HG03354 (cell line): ENCODE results near the gene HEATR3.

ENCODE experiments used
- ATAC-seq: cut with Tn5 transposase; IDR thresholded peaks from one replicate; pipeline ENCODE4 v1.9.1; 2021; ENCODE audit warnings: mild to moderate bottlenecking; ENCODE audit not compliant: unreplicated experiment, poor library complexity, severe bottlenecking

Gene HEATR3

DNA sequence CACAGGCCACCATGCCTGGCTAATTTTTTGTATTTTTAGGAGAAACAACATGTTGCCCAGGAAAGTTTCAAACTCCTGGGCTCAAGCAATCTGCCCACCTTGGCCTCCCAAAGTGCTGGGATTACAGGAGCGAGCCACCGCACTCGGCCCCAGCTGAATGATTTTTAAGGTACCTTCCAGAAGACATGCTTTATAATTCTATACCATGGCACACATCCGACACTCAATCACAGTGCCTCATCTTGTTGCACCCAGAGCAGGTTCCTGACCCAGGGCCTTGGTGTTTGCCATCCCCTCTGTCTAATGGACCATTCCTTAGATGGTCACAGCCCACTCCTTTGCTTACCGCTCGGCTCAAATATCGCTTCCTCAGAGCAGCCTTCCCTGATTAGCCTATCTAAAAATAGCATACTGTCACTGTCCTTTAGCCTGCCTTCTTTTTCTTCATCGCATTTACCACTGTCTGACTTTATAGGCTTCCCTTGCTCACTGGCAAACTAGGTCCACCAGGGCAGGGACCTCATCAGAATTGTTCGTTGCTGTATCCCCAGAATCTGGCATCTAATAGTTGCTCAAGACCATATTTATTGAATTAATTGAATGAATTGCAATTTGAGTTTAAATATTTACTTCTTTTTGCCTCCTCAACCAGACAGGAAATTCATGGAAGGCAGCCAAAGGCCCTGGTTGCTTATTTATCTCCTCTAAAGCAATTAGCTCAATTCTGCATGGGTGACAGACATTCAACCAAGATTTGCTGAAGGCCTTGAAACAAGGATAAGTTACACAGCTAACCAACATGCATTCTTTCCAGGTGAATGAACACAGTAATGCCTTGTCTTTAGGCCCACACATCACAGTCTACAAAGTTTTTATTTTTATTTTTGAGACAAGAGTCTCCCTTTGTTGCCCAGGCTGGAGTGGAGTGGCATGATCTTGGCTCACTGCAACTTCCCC, 81.0 kb downstream of the HEATR3 start:
- no peak for ATAC-seq

GRCh38 chr16:50151322-50151721, 85.6 kb downstream of the HEATR3 start:
- ATAC-seq: no peak

DNA sequence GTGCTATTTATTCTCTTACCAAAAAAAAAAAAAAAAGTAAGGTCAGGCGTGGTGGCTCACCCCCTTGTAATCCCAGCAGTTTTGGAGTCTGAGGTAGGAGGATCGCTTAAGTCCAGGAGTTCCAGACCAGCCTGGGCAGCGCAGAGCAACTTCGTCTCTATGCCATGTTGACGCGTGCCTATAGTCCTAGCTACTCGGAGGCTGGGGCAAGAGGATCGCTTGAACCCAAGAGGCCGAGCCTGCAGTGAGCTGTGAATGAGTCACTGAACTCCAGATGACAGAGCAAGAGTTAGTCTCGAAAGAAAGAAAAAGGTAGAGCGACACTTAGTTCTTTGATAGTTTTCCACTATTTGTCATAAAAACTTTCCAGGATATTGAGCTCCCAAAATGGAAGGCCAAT, 86.0 kb downstream of the HEATR3 start:
- ATAC-seq: no peak

- peak; percentile 58 for ATAC-seq
Observed at GRCh38 chr16:50152351-50152806, 86.6 kb downstream of the HEATR3 start.

DNA sequence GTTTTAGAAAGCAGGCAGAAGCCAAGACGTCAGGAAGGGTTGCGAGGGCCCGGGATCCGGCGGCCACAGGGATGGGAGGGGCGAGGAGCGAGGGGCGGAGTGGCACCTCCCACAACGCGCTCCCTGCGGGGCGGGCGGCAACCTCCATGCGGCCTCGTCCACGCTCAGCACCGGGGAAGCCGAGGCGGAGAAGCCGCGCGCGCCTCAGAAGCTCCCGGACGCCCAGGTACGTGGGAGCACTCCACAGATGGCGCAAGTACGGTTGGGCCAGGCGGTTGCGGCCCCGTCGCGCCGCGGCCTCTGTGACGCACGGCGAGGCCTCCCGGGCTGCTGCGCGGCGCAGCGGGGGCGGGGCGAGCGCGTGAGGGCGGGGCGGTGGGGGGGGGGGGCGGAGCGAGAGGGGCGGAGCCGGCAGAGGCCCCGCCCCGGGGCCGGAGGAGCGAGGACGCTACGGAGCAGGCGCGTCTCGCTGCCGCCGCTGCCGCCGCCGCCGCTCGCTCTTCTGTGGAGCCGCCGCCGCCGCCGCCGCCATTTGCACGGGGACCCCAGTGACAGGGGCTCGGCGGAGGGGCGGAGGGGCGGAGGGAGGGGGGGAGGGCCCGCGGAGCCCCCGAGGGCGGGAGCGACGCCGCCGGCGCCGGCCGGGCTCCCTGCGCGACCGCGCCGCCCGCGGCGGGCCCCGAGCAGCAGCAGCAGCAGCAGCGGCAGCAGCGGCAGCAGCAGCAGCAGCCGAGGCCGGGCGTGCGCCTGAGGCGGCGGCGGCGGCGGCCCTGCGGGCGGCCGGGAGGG, 87.2 kb downstream of the HEATR3 start, which contains the start of gene TENT4B:
Gene TENT4B, plus strand, starts transcription at position 500 of the 789 bp plus-strand sequence. CDS start 316 bp downstream, outside the sequence.
- peak; percentile 83 for ATAC-seq

DNA sequence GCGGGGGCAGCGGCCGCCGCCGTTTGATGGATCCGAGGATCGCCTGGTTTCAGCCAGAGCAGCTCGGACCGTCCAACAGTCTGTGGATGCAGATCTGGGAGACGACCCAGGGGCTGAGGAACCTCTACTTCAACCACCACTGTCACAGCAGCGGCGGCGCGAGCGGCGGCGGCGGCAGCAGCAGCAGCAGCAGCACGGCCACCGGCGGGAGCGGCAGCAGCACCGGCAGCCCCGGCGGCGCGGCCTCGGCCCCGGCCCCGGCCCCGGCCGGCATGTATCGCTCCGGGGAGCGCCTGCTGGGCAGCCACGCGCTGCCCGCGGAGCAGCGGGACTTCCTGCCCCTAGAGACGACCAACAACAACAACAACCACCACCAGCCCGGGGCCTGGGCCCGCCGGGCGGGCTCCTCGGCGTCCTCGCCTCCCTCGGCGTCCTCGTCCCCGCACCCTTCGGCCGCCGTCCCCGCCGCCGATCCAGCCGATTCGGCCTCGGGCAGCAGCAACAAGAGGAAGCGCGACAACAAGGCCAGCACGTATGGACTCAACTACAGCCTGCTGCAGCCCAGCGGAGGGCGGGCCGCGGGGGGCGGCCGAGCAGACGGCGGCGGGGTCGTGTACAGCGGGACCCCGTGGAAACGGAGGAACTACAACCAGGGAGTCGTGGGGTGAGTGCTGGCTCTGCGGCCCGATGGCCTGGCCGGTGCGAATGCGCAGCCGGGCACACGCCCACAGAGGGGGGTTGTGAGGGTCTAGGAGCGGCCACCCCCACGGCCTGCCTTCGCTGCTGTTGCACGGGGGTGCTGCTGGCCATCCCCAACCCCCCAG, 88.0 kb downstream of the HEATR3 start:
- ATAC-seq: peak; percentile 23

- no peak for ATAC-seq
Observed at GRCh38 chr16:50154420-50154950, 88.7 kb downstream of the HEATR3 start.

DNA sequence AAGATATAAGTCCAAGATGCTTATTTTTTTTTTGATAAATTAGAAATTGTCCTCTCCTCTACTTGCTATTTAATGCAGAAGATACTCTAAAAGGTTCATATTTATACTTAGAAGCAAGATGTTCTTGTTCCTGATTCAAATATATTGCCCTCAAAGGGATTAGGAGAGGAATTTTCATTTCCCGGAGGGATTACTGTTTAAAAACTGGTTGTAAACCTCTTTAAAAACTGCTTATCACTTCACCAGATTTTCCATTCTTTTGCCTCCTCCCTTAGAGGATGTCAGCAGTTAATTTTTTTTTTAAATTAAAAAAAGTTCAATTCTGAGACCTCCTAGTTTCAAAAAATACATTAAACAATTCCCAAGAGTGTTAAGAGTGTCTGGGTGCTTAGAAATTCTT, 90.2 kb downstream of the HEATR3 start:
- ATAC-seq: no peak
